Lower leg skin (tissue), 3 donors: ENCODE results near the gene KCNK3.

Experiments used
- POLR2A ChIP-seq, 2 donors: fragments of 450-650 bp; IDR thresholded peaks; one replicate each; pipeline ENCODE4 v1.6.1; 2016 to 2017; ENCODE audit warnings: antibody characterized with exemption in 2 of 2, mild to moderate bottlenecking in 1 of 2, moderate library complexity in 1 of 2
- TF ChIP-seq, protein P1 (sequence below), 3 donors: fragments of 450-650 bp; IDR thresholded peaks; one replicate each; pipeline ENCODE4 v1.5.1; 2016; ENCODE audit warnings: antibody characterized with exemption in 3 of 3, mild to moderate bottlenecking in 3 of 3, moderate library complexity in 2 of 3

DNA sequence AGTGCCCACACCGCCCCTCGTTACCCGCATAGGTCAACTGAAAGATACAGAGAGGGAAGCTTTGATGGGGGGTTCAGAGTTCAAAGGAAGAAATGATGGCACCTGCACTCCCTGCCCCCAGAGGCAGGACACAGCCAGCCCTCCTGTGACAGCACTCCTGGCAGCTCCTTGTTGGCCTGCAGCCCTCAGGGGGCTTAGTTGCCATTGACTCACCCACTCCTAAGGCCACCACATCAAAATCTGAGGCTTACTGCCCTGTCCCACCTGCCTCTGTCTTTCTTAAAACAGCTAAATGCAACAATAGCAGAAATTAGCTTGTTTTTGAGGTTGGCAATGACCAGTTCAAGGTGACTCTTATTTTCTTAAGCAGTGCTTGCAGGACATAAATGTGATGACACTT, 39.9 kb downstream of the KCNK3 start:
- no peak for TF ChIP-seq POLR2A (IDR thresholded peaks at IDR 0.05)
- TF ChIP-seq, protein P1, sequence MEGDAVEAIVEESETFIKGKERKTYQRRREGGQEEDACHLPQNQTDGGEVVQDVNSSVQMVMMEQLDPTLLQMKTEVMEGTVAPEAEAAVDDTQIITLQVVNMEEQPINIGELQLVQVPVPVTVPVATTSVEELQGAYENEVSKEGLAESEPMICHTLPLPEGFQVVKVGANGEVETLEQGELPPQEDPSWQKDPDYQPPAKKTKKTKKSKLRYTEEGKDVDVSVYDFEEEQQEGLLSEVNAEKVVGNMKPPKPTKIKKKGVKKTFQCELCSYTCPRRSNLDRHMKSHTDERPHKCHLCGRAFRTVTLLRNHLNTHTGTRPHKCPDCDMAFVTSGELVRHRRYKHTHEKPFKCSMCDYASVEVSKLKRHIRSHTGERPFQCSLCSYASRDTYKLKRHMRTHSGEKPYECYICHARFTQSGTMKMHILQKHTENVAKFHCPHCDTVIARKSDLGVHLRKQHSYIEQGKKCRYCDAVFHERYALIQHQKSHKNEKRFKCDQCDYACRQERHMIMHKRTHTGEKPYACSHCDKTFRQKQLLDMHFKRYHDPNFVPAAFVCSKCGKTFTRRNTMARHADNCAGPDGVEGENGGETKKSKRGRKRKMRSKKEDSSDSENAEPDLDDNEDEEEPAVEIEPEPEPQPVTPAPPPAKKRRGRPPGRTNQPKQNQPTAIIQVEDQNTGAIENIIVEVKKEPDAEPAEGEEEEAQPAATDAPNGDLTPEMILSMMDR (IDR thresholded peaks at IDR 0.05): no peak
